DMS153 treated with DMSO at 0.1 percent for 48 hours (cell line): ENCODE results near the gene PIK3C3.
"Not testable (repeated sequence)": the region's sequence is repeated elsewhere in the genome, so short reads cannot be mapped to it uniquely, and the experiment has no call there.

Source experiments
- DNase-seq: peaks from one replicate; lab custom pipeline; 2025; ENCODE audit not compliant: unreplicated experiment; lab: John Stamatoyannopoulos, UW

PIK3C3 gene

DNA sequence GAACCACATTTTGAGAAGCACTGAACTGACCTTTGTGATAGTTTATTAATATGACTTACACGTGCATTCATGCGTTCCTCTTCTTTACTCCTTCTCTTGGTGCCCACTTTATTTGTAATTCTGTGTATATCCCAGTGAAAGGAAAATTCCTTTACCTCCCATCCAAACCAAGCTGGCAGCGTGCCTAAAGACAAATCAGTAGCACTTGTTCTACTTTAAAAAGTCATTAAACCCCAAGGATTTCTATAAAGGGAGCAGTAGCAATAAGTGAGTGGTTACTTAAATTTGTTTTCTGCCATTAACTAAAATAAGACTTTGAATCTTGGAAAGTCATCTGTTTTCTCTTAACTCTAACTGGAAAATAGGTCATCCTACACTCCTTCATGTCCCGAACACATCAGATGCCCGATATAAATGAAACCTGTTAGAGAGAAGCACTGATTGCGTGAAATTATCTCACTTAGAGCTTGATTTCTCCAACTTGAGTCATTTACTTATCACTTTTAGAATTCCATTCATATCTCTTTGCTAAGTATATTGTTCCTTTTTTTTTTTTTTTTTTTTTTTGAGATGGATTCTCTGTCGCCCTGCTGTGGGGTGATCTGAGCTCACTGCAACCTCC lies 10.7 kb downstream of the PIK3C3 start:
- no peak for DNase-seq

DNA sequence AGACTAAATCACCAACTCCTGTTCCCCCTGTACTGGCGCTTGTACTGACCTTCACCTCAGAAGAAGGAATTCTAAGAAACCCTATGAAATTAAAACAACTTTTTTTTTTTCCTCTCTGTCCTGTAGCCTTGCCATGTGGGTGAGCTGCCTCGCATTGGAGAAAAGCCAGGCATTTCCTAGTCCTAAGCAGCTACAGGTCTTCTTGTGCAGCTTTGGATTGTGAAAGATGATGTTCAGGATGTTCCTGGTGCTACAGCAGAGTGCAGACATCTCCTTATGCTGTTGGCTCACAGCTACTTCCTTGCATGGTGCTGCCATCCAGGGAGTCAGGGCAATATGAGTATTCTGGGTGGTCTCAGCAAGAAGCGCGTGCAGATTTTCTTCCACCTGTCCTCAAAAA lies 11.9 kb downstream of the PIK3C3 start:
- DNase-seq, result no peak

GRCh38 chr18:41967680-41968079 lies 12.6 kb downstream of the PIK3C3 start:
- no peak for DNase-seq

- DNase-seq, result no peak
Measured at GRCh38 chr18:41969881-41970280, 14.8 kb downstream of the PIK3C3 start.

GRCh38 chr18:41972067-41972925 lies 17.3 kb downstream of the PIK3C3 start:
- no peak for DNase-seq

DNA sequence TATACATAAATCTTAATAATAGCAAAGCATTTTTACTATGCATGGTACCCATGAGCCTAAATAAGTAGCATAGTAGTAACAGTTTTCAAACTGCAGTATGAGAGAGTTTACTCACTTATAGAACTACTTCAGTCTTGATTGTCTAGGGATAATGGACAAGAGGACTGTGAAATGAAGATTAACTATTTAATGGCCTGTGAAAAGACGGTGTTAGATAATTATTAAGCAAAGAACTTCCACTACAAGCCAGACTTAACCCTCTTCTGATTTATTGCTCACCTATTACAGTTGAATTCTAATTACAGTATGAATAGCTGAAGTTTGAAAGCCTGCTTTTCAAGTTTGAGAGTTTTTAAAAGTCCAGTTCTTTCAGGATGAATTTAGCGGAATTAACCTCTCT lies 18.9 kb downstream of the PIK3C3 start:
- DNase-seq, result no peak

- DNase-seq, result no peak
Measured at GRCh38 chr18:41974796-41975201, 19.8 kb downstream of the PIK3C3 start.

- DNase-seq, result no peak
Measured at GRCh38 chr18:41975284-41975683, 20.2 kb downstream of the PIK3C3 start.

- no peak for DNase-seq
Measured at GRCh38 chr18:41977233-41977632, 22.2 kb downstream of the PIK3C3 start.

- no peak for DNase-seq
Measured at GRCh38 chr18:41982942-41983660, 28.1 kb downstream of the PIK3C3 start.

DNA sequence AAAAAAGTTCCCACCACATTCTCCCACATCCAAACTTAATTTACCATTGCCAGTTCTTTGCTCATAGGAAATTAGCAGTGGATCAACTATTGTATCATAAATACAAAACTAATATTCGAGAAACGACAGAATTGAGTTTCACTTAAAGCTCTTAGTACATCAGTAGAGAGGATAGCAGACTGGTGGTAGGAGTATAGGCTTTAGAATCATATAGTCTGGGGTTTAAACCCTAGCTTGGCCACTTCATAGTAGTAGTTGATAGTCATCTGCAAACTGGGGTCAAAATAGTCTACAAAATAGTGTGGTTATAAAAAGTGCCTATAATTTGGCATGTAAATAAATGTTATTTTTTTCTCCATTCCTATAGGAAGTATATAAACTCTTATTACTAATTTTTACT lies 30.9 kb downstream of the PIK3C3 start:
- DNase-seq, result no peak

DNA sequence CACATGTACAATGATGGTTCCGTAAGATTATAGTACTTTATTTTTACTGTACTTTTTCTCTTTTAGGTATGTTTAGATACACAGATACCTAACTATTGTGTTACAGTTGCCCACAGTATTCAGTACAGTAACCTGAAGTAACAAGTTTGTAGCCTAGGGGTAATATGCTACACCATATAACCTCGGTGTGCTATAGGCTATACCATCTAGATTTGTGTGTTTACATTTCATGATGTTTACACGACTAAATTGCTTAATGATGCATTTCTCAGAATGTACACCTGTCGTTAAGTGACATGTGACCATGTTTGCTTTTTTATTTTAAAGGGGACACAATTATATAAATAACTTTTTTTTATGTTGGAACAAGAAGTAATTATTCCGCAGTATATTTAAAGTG lies 34.5 kb downstream of the PIK3C3 start:
- DNase-seq, result no peak

DNA sequence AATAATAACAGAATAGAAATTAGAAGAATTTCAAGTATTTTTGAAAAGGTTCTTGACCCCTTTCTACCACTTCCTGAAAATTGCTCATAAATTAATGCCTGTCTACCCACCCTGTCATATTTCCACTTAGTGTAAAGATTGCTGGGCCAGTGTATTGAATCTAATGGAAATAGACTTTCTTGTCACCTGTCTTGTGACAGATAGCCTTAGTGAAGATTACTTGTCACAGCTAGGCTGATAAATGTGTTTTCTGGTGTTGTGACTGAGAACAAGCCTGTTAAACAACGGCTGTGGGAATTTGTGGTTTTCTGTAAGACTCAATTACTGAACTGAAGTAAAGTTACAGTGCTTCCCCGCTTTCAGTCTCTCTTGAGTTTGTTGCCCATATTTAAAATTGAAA lies 37.0 kb downstream of the PIK3C3 start:
- DNase-seq, result no peak

GRCh38 chr18:41992703-41993102 lies 37.7 kb downstream of the PIK3C3 start:
- DNase-seq, result no peak

- no peak for DNase-seq
Measured at GRCh38 chr18:41993151-41993550, 38.1 kb downstream of the PIK3C3 start.

DNA sequence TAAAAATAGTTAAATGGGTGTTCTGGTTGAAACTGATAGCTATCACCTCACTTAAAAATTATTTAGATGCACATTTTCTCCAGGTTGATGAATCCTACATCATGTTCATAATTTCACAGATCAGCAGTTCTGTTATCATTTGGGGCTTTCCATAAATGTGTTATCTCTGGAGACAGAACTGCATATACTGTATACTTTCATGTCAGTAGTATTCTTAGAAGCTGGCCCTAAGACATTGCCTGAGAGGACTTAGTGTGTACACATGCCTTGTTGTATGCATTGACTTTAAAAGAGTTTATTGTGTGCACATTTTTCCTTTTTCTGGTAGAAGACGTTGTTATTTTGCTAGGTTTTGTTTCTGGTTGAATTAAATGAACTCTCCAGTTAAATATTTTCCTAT lies 41.0 kb downstream of the PIK3C3 start:
- DNase-seq, result no peak

DNA sequence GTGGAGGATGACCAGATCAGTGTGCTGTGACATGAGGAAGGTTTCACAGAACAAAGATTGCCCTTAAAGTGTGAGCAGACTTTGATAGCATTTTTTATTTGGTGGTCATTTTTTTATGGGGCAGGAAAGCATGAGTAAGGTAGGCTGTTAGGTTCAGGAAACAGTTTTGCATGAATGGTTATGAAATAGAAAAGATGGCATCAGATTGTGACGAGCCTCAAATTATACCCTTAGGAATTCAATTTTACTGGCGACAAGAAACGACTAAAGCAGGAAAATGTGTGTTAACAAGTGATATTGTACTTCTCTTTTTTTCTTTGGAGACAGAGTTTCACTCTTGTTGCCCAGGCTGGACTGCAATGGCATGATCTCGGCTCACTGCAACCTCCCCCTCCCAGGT lies 44.7 kb downstream of the PIK3C3 start:
- DNase-seq, result no peak

GRCh38 chr18:42001801-42002200 lies 46.8 kb downstream of the PIK3C3 start:
- no peak for DNase-seq

DNA sequence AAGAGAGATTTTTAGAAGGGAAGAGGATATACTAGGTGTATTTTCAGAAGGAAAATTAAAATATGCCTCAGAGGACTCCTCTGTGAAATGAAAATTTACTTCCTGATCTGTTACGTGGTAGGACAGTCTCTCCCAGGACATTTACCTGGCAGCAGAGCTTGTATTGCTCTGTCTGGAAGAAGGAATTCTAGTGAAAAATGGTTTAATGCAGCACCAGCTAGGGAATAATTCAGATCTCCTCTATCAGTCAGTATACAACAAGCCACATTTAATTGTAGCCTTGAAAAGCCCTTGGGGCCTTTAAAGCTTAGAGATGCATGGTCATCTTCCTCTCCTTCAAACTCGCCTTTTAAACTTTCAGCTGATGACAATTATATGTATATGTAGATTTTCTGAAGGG lies 49.6 kb downstream of the PIK3C3 start:
- no peak for DNase-seq

GRCh38 chr18:42005782-42006181 lies 50.7 kb downstream of the PIK3C3 start:
- DNase-seq, result no peak

DNA sequence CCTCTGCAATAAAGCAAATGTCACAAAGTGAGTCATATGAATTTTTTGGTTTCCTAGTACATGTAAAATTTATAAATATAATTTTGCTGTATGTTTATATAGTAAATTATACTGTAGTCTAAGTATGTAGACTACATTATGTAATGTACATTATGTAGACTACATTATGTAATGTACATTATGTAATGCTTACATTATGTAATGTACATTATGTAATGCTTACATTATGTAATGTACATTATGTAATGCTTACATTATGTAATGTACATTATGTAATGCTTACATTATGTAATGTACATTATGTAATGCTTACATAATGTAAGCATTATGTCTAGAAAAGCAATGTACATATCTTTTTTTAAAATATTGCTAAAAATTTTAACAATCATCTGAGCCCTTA lies 54.4 kb downstream of the PIK3C3 start:
- not testable (repeated sequence) for DNase-seq

- no peak for DNase-seq
Measured at GRCh38 chr18:42011053-42011452, 56.0 kb downstream of the PIK3C3 start.
